Fibroblast of pulmonary artery (primary cell): Measurements from ENCODE around the gene TMPRSS3.

Experiments
- DNase-seq: peaks from one replicate; pipeline ENCODE4 v3.0.0-alpha.2; 2010; ENCODE audit warnings: low read depth
- H3K4me3 ChIP-seq: replicated peaks from 2 replicates; pipeline ENCODE4 v1.5.1; 2011; ENCODE audit warnings: low read depth, mild to moderate bottlenecking, control low read depth, low read length, moderate library complexity
- CTCF ChIP-seq: IDR thresholded peaks from 2 replicates; pipeline ENCODE4 v1.5.1; 2011; ENCODE audit warnings: mild to moderate bottlenecking, control low read depth, low read length, inconsistent platforms; ENCODE audit errors: missing control alignments

The TMPRSS3 gene

GRCh38 chr21:42370894-42371654, 24.8 kb downstream of the TMPRSS3 start:
- no peak overlapping the region for H3K4me3 ChIP-seq
- TF ChIP-seq CTCF = no peak
- DNase-seq = no peak

GRCh38 chr21:42369821-42370220, 26.0 kb downstream of the TMPRSS3 start:
- no peak overlapping the region for H3K4me3 ChIP-seq
- TF ChIP-seq CTCF = no peak
- DNase-seq = no peak

GRCh38 chr21:42367367-42368165, 28.3 kb downstream of the TMPRSS3 start:
- DNase-seq = no peak
- no peak overlapping the region for H3K4me3 ChIP-seq
- TF ChIP-seq CTCF = no peak

GRCh38 chr21:42366292-42367010, 29.4 kb downstream of the TMPRSS3 start, which contains the start of gene TFF1:
TSS of gene TFF1 (minus strand) at chr21:42366535. CDS start at chr21:42366495, 40 bp downstream.
- DNase-seq = no peak
- H3K4me3 ChIP-seq = no peak within 1 kb of the TSS
- no peak for TF ChIP-seq CTCF

GRCh38 chr21:42365770-42366169, 30.1 kb downstream of the TMPRSS3 start:
- no peak for TF ChIP-seq CTCF
- H3K4me3 ChIP-seq = no peak overlapping the region
- DNase-seq = no peak

- no peak for DNase-seq
- H3K4me3 ChIP-seq = no peak overlapping the region
- no peak for TF ChIP-seq CTCF
These were observed 31.5 kb downstream of the TMPRSS3 start for GRCh38 chr21:42364304-42364865.
